ENCODE results near the gene RPS6KA2. TPM values are rescaled to one million over a fixed set of nuclear protein-coding genes. Genes with fewer than 3 reads are reported as not detected.

RPS6KA2 gene
- total RNA-seq, 1 experiment from 2014 or later: 12.3 TPM

- Histone ChIP-seq H2BK120ac (ENCODE audit: low read depth, low read length, poor library complexity, severe bottlenecking) (no peak overlapping the region), H2AFZ (ENCODE audit: low read length) (no peak overlapping the region), H3K56ac (ENCODE audit: insufficient read length, low read depth, low read length) (no peak overlapping the region), H3K27ac (ENCODE audit: insufficient read length, low read depth, low read length) (no peak overlapping the region), H3K79me2 (ENCODE audit: insufficient read depth, low read length) (no peaks in the 10 kb centered on the region), H3K23ac (ENCODE audit: insufficient read length, low read depth, low read length) (no peak overlapping the region), H3K4ac (ENCODE audit: low read depth, low read length) (no peak overlapping the region), H4K5ac (ENCODE audit: insufficient read length, low read depth, low read length) (no peak overlapping the region), H3K4me2 (ENCODE audit: insufficient read depth, insufficient read length, low read length) (no peak overlapping the region), H3K27me3 (ENCODE audit: insufficient read depth, low read length) (no peaks in the 10 kb centered on the region), H3K9ac (ENCODE audit: extremely low read depth, insufficient read length, low read length) (no peak overlapping the region), H3K18ac (ENCODE audit: insufficient read length, low read depth, low read length) (no peak overlapping the region), H2BK12ac (ENCODE audit: insufficient read length, low read depth, low read length) (no peak overlapping the region), H2BK15ac (ENCODE audit: low read depth, low read length) (no peak overlapping the region), H2BK20ac (ENCODE audit: low read depth, low read length, poor library complexity, severe bottlenecking) (no peak overlapping the region), H4K20me1 (ENCODE audit: control insufficient read depth, insufficient read depth, insufficient read length) (no peaks in the 10 kb centered on the region), H3K14ac (ENCODE audit: insufficient read depth, low read length) (no peak overlapping the region), H3T11ph (ENCODE audit: low read length) (no peak overlapping the region), H3K79me1 (ENCODE audit: insufficient read depth, low read depth, low read length, poor library complexity, severe bottlenecking) (no peaks in the 10 kb centered on the region), H4K91ac (ENCODE audit: insufficient read length, low read depth, low read length) (no peak overlapping the region), H2BK5ac (ENCODE audit: insufficient read length, low read length) (no peak overlapping the region), H3K9me3 (ENCODE audit: control insufficient read depth, low read depth, low read length) (no peaks in the 10 kb centered on the region), H4K8ac (replicated peaks; ENCODE audit: insufficient read length, low read depth, low read length) (no peak overlapping the region), H3K4me1 (ENCODE audit: insufficient read depth, low read length) (no peaks in the 10 kb centered on the region), H3K23me2 (ENCODE audit: insufficient read length, low read depth, low read length, poor library complexity, severe bottlenecking) (no peaks in the 10 kb centered on the region), H2AK5ac (ENCODE audit: insufficient read length, low read length) (no peak overlapping the region)
- H3K27me3 Mint-ChIP-seq (ENCODE audit: low read depth): peaks cover 17% of the 10 kb centered on the region
- no peak overlapping the region for H3K4me3 Mint-ChIP-seq
- H3K27ac Mint-ChIP-seq: no peak overlapping the region
- H3K4me1 Mint-ChIP-seq: peaks cover 16 to 27% of the 10 kb centered on the region in 2 experiments
- DNase-seq: no peak
- no peaks in the 10 kb centered on the region for H3K36me3 Mint-ChIP-seq (ENCODE audit: insufficient read depth in 1 of 3, low read depth in 3 of 3)
- no peaks in the 10 kb centered on the region for H3K9me3 Mint-ChIP-seq
- no peak for TF ChIP-seq CTCF (conservative IDR thresholded peaks at IDR 0.05)
- WGBS (ENCODE audit: extremely low coverage, insufficient read length, low lambda C conversion rate): no CpG with 5 or more reads among the region's 7 CpGs
These were observed 11.5 kb upstream of the RPS6KA2 start for GRCh38 chr6:166638573-166638964.
